ENCODE measurements around the gene KRT79.

GRCh38 chr12:52817003-52817698, 17.0 kb downstream of the KRT79 start:
- no peak for TF ChIP-seq CTCF (IDR thresholded peaks at IDR 0.05)
- TF ChIP-seq POLR2A (IDR thresholded peaks at IDR 0.05) = no peak
